Measurements from ENCODE around the gene CCDC85B. TPM values are rescaled to one million over a fixed set of nuclear protein-coding genes. Genes with fewer than 3 reads are reported as not detected.

Gene CCDC85B
- total and polyA plus RNA-seq, 2 of the 13 experiments (the other 11 are each of a cell fraction or from before 2014, with no cell fraction given): 8.2 to 19.5 TPM

- no peak for TF ChIP-seq ZBTB40 (IDR thresholded peaks at IDR 0.05)
- no peak for TF ChIP-seq ZBTB40 (CRISPR knock-in tag; IDR thresholded peaks at IDR 0.05)
- TF ChIP-seq TCF7 (IDR thresholded peaks at IDR 0.05; ENCODE audit: low read depth): no peak
- TF ChIP-seq ZNF138 (CRISPR knock-in tag; IDR thresholded peaks at IDR 0.05; ENCODE audit: low read depth): no peak
- TF ChIP-seq NFKB2 (CRISPR knock-in tag; IDR thresholded peaks at IDR 0.05; ENCODE audit: borderline replicate concordance): peak; percentile 44; the same call in 1 of the 2 replicates
- TF ChIP-seq REXO4 (CRISPR knock-in tag; IDR thresholded peaks at IDR 0.05; ENCODE audit: borderline replicate concordance): no peak
- no peak for TF ChIP-seq ARID2 (CRISPR knock-in tag; IDR thresholded peaks at IDR 0.05; ENCODE audit: borderline replicate concordance)
- TF ChIP-seq HMGXB4 (CRISPR knock-in tag; IDR thresholded peaks at IDR 0.05; ENCODE audit: borderline replicate concordance in 1 of 2, low read depth in 1 of 2): 0 out of 4 replicates have a peak, but pooled peaks of 1 of the 2 experiments have one; percentile 22
- no peak for TF ChIP-seq ZNF510 (CRISPR knock-in tag; IDR thresholded peaks at IDR 0.05; ENCODE audit: low read depth)
- TF ChIP-seq ZNF747 (CRISPR knock-in tag; IDR thresholded peaks at IDR 0.05; ENCODE audit: borderline replicate concordance): no peak
- TF ChIP-seq E2F1 (CRISPR knock-in tag; IDR thresholded peaks at IDR 0.05): peak; percentile 15; the same call in 1 of the 2 replicates
- TF ChIP-seq, protein P1, sequence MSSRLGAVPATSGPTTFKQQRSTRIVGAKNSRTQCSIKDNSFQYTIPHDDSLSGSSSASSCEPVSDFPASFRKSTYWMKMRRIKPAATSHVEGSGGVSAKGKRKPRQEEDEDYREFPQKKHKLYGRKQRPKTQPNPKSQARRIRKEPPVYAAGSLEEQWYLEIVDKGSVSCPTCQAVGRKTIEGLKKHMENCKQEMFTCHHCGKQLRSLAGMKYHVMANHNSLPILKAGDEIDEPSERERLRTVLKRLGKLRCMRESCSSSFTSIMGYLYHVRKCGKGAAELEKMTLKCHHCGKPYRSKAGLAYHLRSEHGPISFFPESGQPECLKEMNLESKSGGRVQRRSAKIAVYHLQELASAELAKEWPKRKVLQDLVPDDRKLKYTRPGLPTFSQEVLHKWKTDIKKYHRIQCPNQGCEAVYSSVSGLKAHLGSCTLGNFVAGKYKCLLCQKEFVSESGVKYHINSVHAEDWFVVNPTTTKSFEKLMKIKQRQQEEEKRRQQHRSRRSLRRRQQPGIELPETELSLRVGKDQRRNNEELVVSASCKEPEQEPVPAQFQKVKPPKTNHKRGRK (CRISPR knock-in tag; IDR thresholded peaks at IDR 0.05): no peak
- TF ChIP-seq RFXAP (CRISPR knock-in tag; IDR thresholded peaks at IDR 0.05; ENCODE audit: borderline replicate concordance): no peak
- TF ChIP-seq ARHGAP35 (CRISPR knock-in tag; IDR thresholded peaks at IDR 0.05; ENCODE audit: borderline replicate concordance): peak; percentile 25; the same call in 1 of the 2 replicates
These were observed 33.6 kb upstream of the CCDC85B start (continued) for GRCh38 chr11:65856689-65857499.

Data from HepG2 (cell line).